ENCODE data around the gene MEGF9.

MEGF9 gene

DNA sequence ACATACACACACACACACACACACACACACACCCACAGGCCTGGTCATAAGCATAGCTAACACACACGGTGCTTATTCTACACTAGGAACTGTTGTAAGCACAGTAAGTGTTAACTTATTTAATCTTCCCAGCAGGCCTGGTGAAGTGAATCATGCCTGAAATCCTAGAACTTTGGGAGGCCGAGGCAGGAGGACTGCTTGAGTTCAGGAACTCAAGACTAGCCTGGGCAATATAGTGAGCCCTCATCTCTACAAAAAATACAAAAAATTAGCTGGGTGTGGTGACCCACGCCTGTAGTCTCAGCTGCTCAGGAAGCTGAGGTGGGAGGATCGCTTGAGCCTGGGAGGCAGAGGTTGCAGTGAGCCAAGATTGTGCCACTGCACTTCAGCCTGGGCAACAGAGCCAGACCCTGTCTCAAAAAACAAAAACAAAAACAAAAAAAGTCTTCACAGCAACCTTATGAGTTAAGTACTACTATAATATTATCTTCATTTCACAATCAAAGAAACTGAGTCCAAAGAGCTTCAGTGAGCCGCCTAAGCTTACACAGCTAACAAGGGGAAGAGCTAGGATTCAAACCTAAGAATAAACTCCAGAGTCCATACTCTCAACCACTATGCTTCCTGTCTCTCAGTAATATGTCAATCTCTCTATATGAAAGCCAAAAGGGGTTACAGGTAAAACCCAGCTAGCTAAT is 2.3 kb downstream of the MEGF9 start:
- H3K27ac ChIP-seq = peak overlapping the region; percentile 62
- TF ChIP-seq CTCF (IDR thresholded peaks at IDR 0.05) = no peak
- no peak for TF ChIP-seq ZFX (IDR thresholded peaks at IDR 0.05; ENCODE audit: borderline replicate concordance)

DNA sequence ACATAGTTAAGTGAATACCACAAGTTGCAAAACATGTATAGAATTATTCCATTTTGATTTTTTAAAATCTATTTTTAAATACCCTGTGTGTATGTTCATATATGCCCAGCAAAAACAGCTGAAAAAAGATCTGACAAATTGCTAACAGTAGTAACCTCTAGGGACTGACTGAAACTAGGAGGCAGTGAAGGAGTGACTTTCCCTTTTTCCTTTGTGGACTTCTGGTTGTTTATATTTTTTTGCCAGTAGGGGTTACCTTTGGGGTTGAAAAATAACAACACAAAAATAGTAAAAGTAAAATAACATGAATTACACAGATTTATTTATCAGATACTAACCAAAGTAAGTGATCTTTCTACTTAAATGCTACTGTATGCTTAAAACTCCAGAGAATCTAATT is 2.9 kb downstream of the MEGF9 start:
- TF ChIP-seq CTCF (IDR thresholded peaks at IDR 0.05) = no peak
- TF ChIP-seq ZFX (IDR thresholded peaks at IDR 0.05; ENCODE audit: borderline replicate concordance) = no peak
- peak overlapping the region; percentile 62; the same call in 1 of the 2 replicates for H3K27ac ChIP-seq

DNA sequence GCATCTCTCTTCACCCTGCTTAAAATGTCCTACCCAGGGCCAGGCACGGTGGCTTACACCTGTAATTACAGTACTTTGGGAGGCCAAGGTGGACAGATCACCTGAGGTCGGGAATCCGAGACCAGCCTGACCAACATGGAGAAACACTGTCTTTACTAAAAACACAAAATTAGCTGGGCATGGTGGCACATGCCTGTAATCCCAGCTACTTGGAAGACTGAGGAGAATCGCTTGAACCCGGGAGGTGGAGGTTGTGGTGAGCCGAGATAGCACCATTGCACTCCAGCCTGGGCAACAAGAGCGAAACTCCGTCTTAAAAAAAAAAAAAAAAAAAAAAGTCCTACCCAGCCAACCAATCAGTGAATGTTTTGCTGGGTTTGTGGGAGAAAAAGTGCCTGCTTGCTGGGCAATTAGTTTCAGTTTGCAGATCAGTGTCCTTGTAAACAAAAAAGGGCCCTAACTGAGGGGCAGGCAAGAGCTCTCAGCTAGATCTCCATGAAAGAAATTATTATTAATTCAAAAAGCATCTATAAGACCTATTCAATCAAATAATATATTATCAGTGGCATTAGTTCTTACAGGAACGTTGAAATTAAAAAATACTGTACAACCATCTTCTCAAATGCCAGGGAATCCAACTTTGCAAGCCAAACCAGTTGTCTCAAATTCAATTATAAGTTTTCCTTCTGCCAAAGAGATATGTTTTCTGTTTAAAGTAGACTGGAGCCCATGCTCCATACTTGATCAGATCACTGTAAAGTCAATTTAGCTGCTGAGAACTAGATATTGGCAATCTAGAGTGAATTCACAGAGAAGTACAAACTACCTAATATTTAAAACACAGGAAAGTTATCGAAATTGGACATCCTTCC is 3.9 kb downstream of the MEGF9 start:
- TF ChIP-seq CTCF (IDR thresholded peaks at IDR 0.05) (no peak), ZFX (IDR thresholded peaks at IDR 0.05; ENCODE audit: borderline replicate concordance) (no peak)
- peak overlapping the region; percentile 62 for H3K27ac ChIP-seq

GRCh38 chr9:120708526-120709224 is 5.6 kb downstream of the MEGF9 start:
- H3K27ac ChIP-seq = 0 out of 2 replicates have a peak overlapping the region, but pooled peaks have one; percentile 24
- TF ChIP-seq ZFX (IDR thresholded peaks at IDR 0.05; ENCODE audit: borderline replicate concordance) = no peak
- TF ChIP-seq CTCF (IDR thresholded peaks at IDR 0.05) = no peak

DNA sequence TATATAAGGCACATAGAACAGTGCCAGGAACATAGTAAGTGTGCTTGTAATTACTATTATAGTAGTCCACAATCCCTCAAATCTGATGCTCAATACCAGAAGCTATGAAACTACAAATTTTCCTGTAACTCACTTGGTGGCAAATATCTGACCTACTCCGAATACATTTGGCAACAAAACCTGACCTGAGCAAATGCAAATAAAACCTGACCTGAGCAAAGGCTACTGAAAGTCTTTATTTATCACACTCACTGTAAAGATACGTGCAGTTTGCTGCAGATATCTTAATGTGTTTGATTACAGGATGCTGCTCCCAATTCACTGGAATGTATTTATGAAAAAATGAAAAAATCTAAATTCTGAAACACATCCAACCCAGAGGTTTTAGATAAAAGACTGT is 7.1 kb downstream of the MEGF9 start:
- no peak for TF ChIP-seq CTCF (IDR thresholded peaks at IDR 0.05)
- no peak overlapping the region for H3K27ac ChIP-seq

DNA sequence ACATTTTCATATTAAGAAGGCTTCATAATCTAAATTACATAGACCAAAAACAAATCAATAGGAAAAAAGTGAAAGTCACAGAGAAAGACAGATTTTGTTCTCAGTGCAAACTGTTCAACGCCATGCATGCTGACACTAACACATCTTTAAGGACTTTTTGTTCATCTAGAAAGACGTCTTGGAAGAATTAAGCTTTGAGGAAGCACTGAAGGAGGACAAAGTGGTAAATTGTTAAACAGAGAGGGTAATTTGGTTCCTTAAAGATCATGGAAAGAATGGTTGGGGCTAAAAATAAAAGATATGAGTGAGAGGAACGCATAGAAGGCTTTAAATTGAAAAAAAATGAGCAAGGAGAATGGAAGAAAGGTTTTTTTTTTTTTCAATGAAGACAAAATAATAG is 9.1 kb downstream of the MEGF9 start:
- H3K27ac ChIP-seq = no peak overlapping the region
- TF ChIP-seq ZFX (IDR thresholded peaks at IDR 0.05; ENCODE audit: borderline replicate concordance) (no peak), CTCF (IDR thresholded peaks at IDR 0.05) (no peak)

Data from 22Rv1 (cell line).